ENCODE measurements around the gene IP6K3.

Gene IP6K3

DNA sequence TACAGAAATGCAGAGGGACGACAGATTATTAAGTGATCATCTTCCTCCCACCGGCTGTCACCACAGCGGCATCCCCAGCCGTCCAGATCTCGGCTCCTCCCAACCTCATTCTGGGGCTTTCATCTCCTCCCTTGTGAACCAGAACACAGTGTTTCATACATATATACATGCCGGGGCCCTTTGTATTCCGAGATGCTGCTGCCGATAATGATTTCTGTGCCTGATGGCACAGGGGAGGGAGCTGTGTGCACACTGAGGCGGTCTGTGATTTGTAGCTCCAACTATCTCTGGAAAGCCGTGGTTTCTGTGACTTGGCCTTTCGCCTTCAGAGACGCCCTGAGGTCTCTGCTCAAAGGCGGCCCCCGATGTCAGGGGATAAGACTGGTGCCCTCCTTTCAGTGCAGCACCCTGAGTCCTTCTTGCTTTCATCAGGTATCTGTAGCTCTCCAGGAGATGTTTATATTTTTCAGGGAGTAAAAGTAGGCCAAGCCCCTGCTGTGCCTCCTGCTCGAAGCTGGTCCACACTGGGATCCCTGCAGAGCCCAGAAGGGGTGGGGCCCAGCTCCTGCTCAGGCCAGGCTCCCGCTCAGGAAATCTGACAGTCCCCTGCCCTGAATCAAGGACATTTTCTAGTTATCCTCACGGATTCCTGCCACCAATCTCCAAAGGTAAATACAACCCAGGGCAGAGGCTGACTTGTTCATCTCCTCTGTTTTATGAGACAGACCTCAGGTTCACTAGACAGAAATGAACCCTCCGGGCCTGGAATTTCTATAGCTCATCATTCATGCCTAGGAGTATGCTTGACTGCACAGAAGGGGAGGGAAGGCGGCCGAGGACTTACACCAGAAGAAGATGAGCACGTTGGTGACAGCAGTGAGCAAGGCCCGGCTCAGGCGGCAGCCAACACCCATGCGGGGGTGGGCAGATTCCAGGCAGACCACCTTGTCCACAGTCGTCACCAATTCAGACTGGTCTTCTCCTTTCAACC, 31.0 kb upstream of the IP6K3 start:
- no peak for DNase-seq

GRCh38 chr6:33776764-33777163, 30.1 kb upstream of the IP6K3 start:
- no peak for DNase-seq

GRCh38 chr6:33776186-33776585, 29.5 kb upstream of the IP6K3 start:
- DNase-seq = no peak

DNA sequence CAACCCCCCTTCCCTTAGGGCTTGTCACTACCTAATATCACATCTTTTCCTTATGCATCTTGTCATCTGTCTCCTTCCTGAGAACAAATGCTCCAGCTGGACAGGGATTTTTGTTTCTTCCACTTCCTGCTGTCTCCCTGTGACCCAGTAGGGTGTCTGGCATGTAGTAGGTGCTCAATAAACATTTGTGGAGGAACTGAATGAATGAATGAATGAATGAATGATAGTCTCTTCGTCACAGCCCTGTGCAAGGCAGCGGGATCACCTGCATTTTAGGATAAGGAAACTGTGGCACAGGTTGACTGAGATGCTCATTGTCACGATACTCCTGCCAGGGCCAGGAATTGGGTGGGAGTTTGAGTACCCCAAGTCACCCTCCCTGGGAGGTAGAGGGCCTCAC, 28.1 kb upstream of the IP6K3 start:
- DNase-seq = no peak

GRCh38 chr6:33772902-33773472, 26.3 kb upstream of the IP6K3 start:
- DNase-seq = no peak

DNA sequence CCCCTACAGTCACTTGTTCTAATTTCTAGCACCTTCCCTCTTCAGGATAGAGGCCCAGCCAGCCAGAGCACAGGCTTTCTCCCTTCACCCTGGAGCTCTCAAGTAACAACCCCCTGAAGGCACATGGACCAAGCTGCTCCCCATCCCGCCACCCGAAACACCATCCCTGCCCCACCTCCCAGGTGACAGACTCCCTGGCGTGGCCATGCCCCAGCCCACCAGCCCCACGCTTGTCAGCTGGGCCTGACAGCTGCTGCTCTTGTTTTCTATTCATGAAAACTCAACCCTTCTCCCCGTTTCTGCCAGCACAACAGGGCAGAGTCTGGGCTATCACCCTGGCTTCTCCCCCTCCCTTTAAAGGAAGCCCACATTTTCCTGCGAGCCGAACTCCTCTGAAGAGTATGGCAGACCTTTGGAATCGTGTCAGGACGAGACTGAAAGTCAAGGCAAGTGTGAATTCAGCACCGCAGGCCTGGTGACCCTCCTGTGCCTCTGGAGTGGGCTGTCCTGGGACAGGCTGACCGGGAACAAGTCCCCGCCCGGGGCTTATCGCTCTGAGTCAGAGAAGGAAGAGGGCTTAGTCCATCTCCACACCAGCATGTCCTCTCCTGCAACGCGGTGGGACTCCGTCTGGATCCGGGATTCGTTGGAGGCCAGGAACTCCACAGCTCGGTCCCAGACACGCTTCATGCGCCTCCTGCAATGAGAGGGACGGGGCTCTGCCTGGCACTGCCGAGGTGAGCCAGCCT, 25.6 kb upstream of the IP6K3 start:
- DNase-seq = no peak

DNA sequence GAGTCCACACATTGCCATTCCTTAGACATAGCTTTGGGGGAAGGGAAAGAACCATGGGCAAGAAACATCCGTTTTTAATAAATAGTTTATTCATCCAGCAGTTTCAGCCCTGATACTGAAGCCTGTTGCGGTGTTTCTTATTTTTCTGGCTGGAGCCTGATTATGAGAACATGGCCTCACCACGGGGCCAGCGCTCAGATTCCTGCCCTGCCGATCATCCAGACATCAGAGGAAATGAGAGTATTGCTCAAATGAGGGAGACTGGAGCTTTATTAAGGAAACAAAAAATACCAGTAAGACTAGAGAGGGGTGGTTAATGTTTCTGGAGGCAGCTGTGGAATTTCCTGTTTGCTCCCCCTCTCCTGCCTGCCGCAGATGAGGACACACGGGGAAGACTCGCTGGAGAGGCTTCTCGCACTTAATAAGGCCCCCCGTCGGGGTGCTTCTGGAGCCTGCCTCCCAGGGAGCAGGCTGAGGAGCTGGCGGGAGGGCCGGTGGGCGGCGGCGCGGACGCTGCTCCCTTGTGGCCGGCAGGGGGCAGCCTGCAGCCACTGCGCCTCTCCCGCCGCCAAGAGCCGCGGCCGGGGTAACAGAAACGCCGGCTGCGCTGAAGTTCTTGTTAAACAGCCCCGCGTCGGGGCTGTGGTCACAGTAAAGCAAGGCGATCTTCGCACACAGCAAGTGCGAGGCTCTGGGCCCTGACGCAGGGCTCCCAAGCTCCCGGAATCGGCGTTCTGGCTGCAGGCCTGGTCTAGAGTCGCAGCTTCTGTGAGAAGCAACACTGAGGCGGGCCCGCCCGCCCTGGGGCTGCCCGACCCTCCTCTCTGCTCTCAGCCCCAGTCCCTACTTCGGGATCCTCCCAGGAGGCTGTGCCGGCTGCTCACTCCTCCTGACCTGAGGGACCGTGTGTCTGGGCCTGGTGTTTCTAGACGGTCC, 24.7 kb upstream of the IP6K3 start:
- peak; percentile 59 to 61 for DNase-seq

GRCh38 chr6:33770833-33771145, 24.1 kb upstream of the IP6K3 start:
- no peak for DNase-seq

GRCh38 chr6:33770124-33770832, 23.6 kb upstream of the IP6K3 start:
- DNase-seq = no peak

DNA sequence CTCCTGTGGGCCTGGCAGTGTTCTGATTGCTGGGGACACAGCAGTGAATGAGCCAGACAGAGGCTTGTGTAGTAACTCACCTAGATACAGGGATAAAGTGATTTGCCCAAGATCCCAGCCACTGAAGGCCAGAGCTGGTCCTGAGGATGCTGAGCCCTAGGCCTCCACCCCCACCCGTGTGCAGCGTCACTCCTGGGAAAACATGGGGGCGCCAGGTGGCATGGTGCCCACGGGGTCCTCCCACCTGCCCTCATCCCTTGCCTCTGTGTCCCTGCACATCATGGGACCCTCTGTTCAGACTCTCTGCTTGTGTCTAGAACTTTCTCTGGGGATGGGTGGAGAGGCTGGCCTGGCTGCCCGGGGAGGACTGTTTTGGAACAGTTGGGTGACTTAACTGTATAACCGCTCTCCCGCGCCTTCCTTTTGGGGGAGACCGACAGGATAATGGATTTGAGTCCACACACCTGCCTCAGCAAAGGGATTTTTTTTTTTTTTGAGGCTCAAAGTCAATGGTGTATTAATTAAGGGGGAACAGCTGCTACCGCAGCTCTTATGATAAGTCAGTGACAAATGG, 22.6 kb upstream of the IP6K3 start:
- no peak for DNase-seq

GRCh38 chr6:33768644-33769120, 22.0 kb upstream of the IP6K3 start:
- peak; percentile 66 to 69 for DNase-seq

- DNase-seq = no peak
Observed at GRCh38 chr6:33766921-33767907, 20.5 kb upstream of the IP6K3 start.

- DNase-seq = no peak
Observed at GRCh38 chr6:33765368-33765767, 18.7 kb upstream of the IP6K3 start.

- DNase-seq = no peak
Observed at GRCh38 chr6:33764036-33764435, 17.3 kb upstream of the IP6K3 start.

GRCh38 chr6:33763483-33763882, 16.8 kb upstream of the IP6K3 start:
- no peak for DNase-seq

- DNase-seq = no peak
Observed at GRCh38 chr6:33762713-33763112, 16.0 kb upstream of the IP6K3 start.

DNA sequence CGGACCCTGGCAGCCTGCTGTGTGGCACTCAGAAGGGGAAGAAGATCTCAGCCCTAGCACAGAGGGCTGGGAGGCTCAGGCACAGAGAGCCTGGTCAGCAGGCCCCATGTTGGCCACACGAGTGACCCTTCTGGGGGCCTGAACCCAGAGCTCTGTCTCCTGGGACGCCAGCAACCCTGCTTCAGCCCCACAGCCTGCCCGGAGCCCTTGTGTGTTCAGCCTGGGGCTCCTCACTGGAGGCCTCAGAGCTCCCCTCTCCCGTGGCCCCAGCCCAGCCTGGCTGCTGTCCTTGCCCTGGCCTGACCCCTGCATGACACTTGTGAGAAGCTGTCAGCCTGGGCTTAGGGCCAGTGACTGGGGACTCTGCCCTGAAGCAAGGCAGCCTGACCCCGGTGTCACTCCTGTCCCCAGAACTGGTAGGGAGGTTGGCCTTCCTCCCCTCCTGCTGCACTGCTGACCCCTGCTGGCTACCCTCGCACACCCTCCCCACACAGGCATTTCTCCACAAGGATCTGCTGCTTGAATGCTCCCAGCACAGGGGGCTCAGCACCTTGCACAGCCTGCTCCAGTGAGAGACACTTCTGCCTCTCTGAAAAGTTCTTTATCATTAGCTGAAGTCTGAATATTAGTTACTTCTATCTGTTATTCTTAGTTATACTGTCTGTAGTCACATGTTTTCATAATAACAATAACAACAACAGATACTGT, 15.4 kb upstream of the IP6K3 start:
- DNase-seq = peak; percentile 33 to 43

- DNase-seq = no peak
Observed at GRCh38 chr6:33761581-33761921, 14.8 kb upstream of the IP6K3 start.

GRCh38 chr6:33759887-33760629, 13.4 kb upstream of the IP6K3 start:
- no peak for DNase-seq
